HL-60 (cell line): ENCODE results near the gene DMD.

ENCODE experiments used
- POLR2AphosphoS5 ChIP-seq: IDR thresholded peaks from 2 replicates; pipeline ENCODE4 v1.6.1; 2012; ENCODE audit warnings: low read depth
- TF ChIP-seq, protein P1 (sequence below): IDR thresholded peaks from one replicate; pipeline ENCODE4 v1.5.1; 2011; ENCODE audit warnings: low read length, control low read depth, inconsistent platforms; ENCODE audit not compliant: insufficient read depth

- TF ChIP-seq, protein P1, sequence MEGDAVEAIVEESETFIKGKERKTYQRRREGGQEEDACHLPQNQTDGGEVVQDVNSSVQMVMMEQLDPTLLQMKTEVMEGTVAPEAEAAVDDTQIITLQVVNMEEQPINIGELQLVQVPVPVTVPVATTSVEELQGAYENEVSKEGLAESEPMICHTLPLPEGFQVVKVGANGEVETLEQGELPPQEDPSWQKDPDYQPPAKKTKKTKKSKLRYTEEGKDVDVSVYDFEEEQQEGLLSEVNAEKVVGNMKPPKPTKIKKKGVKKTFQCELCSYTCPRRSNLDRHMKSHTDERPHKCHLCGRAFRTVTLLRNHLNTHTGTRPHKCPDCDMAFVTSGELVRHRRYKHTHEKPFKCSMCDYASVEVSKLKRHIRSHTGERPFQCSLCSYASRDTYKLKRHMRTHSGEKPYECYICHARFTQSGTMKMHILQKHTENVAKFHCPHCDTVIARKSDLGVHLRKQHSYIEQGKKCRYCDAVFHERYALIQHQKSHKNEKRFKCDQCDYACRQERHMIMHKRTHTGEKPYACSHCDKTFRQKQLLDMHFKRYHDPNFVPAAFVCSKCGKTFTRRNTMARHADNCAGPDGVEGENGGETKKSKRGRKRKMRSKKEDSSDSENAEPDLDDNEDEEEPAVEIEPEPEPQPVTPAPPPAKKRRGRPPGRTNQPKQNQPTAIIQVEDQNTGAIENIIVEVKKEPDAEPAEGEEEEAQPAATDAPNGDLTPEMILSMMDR: no peak
- no peak for TF ChIP-seq POLR2AphosphoS5
These were observed 1987.5 kb downstream of the DMD start for GRCh38 chrX:31223817-31224216.
